GM18873 (cell line): Measurements from ENCODE around the gene ISG15.
"Not testable (repeated sequence)": the region's sequence is repeated elsewhere in the genome, so short reads cannot be mapped to it uniquely, and the experiment has no call there.

Source experiments
- ATAC-seq: cut with Tn5 transposase; IDR thresholded peaks from one replicate; pipeline ENCODE4 v1.9.1; 2021; ENCODE audit warnings: mild to moderate bottlenecking, moderate library complexity, moderate number of reproducible peaks; ENCODE audit not compliant: unreplicated experiment, low FRiP score

The ISG15 gene

GRCh38 chr1:1006305-1007159 lies 6.8 kb upstream of the ISG15 start:
- no peak for ATAC-seq

DNA sequence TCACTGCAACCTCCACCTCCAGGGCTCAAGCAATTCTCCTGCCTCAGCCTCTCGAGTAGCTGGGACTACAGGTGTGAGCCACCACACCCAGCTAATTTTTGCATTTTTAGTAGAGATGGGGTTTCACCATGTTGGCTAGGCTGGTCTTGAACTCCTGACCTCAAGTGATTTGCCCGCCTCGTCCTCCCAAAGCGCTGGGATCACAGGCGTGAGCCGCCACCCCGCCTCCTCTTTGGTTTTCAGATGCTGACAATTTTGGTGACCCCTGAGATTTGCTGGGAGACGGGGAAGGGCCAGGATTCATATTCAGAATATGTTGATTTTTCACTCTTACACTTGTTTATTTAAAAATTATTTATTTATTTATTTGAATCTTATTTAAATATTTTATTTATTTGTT lies 3.2 kb upstream of the ISG15 start:
- not testable (repeated sequence) for ATAC-seq

DNA sequence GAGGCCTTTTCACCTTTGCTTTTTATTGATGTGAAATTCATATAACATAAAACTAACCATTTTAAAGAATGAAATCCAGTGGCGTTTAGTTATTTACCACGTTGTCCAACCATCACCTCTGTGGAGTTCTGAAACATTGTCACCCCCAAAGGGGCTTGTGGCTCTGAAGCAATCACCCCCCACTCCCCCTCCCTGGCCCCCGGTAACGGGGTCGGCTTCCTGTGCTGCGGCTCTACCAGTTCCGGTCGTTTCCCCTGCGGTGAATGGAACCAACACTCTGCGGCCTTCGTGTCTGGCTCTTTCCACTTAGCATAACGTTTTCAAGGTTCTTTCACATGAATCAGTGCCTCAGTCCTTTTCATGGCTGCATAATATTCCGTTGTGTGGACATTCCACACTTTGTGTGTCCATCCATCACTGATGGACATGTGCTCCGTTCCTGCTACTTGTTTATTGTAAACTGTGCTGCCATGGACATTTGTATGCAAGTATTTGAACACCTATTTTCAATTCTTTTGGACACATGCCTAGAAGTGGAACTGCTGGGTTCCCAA lies 1.8 kb upstream of the ISG15 start:
- no peak for ATAC-seq

DNA sequence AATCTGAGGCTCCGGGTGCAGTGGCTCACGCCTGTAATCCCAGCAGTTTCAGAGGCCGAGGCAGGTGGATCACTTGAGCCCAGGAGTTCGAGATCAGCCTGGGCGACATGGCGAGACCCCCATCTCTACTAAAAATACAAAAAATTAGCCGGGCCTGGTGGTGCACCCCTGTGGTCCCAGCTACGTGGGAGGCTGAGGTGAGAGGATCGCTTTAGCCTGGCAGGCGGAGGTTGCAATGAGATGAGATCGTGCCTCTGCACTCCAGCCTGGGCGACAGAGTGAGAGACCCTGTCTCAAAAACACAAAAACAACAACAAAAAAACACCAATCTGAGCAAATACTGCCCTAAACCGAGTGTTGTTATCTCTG lies 577 bp upstream of the ISG15 start:
- not testable (repeated sequence) for ATAC-seq

GRCh38 chr1:1013922-1014648 lies 788 bp downstream of the ISG15 start:
- ATAC-seq: no peak

- no peak for ATAC-seq
Observed at GRCh38 chr1:1014799-1015681, 1.7 kb downstream of the ISG15 start.

DNA sequence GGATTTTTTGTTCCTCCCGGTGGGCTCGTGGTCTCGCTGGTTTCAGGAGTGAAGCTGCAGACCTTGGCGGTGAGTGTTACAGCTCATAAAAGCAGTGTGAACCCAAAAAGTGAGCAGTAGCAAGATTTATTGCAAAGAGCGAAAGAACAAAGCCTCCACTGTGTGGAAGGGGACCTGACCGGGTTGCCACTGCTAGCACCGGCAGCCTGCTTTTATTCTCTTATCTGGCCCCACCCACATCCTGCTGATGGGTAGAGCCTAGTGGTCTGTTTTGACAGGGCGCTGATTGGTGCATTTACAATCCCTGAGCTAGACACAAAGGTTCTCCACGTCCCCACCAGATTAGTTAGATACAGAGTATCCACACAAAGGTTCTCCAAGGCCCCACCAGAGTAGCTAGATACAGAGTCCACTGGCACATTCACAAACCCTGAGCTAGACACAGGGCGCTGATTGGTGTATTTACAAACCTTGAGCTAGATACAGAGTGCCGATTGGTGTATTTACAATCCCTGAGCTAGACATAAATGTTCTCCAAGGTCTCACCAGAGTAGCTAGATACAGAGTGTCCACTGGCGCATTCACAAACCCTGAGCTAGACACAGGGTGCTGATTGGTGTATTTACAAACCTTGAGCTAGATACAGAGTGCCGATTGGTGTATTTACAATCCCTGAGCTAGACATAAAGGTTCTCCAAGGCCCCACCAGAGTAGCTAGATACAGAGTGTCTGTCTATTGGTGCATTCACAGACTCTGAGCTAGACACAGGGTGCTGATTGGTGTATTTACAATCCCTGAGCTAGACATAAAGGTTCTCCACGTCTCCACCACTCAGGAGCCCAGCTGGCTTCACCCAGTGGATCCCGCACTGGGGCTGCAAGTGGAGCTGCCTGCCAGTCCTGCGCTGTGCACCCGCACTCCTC lies 4.4 kb downstream of the ISG15 start:
- not testable (repeated sequence) for ATAC-seq

DNA sequence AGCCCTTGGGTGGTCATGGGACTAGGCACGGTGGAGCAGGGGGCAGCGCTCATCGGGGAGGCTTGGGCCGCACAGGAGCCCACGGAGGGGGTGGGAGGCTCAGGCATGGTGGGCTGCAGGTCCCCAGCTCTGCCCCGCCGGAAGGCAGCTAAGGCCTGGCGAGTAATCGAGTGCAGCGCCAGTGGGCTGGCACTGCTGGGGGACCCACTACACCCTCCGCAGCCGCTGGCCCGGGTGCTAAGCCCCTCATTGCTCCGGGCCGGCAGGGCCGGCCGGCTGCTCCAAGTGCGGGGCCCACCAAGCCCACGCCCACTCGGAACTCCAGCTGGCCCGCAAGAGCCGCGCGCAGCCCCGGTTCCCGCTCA lies 5.0 kb downstream of the ISG15 start:
- ATAC-seq: not testable (repeated sequence)

DNA sequence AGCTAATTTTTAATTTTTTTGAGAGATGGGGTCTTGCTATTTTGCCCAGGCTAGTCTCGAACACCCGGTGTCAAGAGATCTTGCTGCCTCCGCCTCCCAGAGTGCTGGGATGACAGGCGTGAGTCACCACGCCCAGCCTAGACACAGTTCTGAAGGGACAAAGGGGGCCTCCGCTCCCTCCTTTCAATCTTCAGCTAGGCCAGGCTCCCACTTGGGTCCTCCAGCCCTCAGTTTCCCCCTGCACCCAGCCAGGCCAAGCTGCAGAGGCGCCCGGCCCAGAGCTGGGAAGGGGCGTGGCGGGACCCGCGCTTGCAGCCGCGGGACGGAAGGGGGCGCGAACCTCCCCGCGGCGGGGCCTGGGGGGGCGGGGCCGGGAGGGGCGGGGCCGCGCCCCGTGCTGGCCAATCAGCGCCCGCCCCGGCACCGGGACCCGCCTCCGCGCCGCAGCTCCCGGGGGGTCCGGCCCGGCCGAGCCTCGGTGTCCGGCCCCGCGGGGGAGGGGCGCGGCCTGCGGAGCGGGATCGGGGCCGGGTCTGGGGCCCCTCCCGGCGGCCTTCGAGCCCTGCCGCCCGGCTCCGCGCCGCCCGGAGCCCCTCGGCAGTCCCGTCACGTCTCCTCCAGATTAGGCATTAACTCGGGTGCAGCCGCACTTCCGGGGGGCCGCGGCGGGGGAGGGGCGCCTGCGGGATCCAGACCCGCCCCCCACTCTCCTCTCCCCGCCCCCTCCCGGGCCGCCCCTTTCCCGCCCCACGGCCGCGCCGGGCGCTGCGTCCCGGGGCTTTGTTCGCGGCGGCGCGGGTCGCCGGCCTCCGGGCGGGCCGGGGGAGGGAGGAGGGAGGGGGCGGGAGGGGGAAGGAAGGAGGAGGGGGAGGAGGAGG lies 6.1 kb downstream of the ISG15 start:
- peak; percentile 52 for ATAC-seq

DNA sequence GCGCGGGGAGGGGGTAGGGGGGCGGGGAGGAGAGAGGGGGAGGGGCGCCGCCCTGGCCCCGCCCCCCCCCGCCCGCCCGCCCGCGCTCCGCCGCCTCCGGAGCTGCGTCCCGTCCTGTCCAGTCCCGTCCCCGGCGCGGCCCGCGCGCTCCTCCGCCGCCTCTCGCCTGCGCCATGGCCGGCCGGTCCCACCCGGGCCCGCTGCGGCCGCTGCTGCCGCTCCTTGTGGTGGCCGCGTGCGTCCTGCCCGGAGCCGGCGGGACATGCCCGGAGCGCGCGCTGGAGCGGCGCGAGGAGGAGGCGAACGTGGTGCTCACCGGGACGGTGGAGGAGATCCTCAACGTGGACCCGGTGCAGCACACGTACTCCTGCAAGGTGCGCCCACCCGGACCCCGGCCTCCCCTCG lies 6.7 kb downstream of the ISG15 start, which contains the start of gene AGRN:
Gene AGRN (plus strand): TSS at position 121 of the 405 bp plus-strand sequence. CDS start 53 bp downstream, at position 174.
- ATAC-seq: no peak

- ATAC-seq: no peak
Observed at GRCh38 chr1:1020415-1021009, 7.2 kb downstream of the ISG15 start.

- ATAC-seq: no peak
Observed at GRCh38 chr1:1021010-1021919, 8.0 kb downstream of the ISG15 start.

- no peak for ATAC-seq
Observed at GRCh38 chr1:1021920-1022259, 8.6 kb downstream of the ISG15 start.

DNA sequence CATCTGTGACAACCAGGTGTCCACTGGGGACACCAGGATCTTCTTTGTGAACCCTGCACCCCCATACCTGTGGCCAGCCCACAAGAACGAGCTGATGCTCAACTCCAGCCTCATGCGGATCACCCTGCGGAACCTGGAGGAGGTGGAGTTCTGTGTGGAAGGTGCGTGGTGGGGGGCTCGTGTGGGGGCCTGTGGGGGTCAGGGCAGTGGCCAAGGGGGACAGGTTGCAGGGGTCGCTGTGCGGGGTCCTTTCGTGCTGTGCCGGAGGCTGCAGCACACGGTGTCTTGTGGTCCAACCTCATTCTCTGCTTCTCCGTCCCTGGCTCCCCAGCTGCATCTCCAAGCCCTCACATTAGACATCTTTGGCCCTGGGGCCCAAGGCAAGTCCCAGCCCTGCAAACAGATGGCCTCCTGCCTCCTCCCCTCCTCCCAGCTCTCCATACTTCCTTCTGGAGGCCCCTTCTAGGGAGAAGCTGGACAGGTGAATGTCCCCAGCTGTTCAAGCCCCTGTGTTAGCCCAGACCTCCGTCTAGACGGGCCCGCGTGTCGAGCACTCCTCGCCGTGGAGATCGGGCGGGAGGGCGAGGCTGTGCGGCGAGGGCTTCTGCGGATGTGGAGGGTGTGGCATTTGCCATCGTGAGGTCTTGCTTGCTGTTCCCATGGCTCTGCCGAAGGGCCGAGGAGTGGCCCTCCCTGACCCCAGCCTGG lies 9.2 kb downstream of the ISG15 start:
- ATAC-seq: no peak

DNA sequence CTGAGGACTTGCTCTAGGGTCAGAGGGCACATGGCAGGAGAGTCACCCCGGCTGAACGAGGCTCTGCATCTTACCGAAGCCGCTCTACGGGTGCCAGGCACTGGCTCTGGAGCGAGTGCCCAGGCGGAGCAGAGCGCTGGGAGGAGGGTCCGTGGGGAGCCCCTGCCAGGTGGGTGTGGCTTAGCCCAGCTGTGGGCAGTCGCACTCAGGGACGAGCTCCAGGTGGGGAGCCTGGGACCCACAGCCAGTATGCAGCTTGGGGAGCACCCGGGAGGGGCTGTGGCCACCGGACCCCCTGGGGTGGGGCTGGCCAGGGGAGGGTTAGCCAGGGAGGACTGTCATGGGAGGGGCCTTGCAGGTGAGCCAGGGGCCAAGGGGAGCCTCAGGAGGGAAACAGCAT lies 10.4 kb downstream of the ISG15 start:
- no peak for ATAC-seq

- no peak for ATAC-seq
Observed at GRCh38 chr1:1024149-1024770, 11.0 kb downstream of the ISG15 start.
